NCI-H1105 treated with DMSO at 0.1 percent for 48 hours (cell line): ENCODE measurements around the gene PDCD5.
"Not testable (repeated sequence)": the region's sequence is repeated elsewhere in the genome, so short reads cannot be mapped to it uniquely, and the experiment has no call there.

ENCODE experiments used
- DNase-seq: peaks from one replicate; lab custom pipeline; 2025; lab: John Stamatoyannopoulos, UW

PDCD5 gene, protein sequence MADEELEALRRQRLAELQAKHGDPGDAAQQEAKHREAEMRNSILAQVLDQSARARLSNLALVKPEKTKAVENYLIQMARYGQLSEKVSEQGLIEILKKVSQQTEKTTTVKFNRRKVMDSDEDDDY

DNA sequence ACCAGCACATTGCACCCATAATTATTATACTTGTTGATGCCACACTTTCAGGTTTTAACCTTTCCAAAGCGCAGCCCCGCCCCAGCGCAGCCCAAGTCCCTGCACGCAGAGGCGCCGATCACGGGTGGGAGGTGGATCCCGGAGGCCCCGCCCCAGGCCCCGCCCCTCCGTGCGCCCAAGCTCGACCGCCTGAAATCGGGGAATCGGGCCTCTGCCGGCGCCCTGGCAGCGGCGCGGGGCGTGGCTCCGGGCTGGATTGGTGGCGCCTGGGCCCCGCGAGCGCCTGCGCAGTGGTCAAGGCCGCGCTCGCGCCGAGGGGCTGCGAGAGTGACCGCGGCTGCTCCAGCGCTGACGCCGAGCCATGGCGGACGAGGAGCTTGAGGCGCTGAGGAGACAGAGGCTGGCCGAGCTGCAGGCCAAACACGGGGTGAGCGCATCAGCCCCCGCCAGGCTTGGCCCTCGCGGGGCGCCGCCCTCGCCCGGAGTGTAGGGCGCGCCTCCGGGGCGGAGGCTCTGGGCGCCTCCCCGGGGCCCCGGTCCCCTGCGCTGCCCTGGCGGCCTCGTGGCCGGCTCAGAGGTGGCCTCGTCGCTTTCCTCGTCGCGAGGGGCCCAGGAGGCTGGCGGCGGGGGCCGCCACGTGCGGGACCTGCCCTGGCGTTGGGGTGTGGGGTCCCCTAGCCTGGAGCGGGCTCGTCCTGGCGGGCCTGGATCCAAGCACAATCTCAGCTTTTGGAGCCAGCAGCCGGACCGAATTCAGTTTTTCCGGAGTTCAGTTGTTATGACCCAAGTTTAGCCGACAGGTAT, at the start of gene PDCD5:
Gene PDCD5 (plus strand): TSS at position 290 of the 804 bp plus-strand sequence. CDS start 72 bp downstream, at position 362.
- DNase-seq, result peak; percentile 94

DNA sequence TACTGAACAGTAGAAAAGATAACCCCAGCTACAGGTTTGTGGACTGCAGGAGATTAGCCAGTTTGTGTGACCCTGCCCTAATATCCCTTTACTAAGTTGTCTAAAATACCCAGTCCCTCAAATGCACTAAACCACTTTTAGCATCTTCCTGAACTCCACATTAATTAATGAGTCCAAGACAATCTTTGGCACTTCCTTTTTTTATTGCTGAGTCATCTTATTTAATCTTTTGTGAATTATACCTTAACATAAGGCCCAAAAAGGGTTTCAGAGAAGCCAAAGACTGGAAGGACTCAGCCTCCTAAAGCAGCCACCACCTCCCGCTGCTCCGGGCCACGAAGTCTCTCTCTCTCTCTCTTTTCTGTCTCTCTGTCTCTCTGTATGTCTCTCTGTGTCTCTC, 48.8 kb upstream of the PDCD5 start:
- DNase-seq, result no peak

- DNase-seq, result no peak
Measured at GRCh38 chr19:32537580-32537979, 43.4 kb upstream of the PDCD5 start.

DNA sequence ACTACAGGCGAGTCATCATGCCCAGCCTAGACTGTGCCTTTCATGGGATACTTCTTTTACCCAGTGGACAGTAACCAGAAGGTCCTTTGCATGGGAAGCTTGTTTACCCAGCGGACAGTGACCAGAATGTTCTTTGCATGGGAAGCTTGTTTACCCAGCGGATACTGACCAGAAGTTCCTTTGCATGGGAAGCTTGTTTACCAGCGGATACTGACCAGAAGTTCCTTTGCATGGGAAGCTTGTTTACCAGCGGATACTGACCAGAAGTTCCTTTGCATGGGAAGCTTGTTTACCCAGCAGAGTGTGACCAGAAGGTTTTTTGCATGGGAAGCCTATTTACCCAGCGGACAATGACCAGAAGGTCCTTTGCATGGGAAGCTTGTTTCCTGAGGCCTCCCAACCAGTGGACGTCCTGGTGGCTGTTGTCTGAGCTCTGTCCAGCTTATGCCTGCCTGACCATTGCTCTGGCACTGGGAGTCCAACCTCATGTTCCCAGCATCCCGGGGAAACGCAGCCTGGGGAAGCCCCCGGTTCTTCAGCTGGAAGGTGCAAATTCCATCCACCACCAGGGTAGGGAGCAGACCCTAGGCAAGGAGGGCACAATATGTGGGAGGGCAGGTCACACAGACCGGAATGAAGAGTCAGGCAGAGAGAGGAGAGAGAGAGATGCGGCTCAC, 41.6 kb upstream of the PDCD5 start:
- DNase-seq, result no peak

DNA sequence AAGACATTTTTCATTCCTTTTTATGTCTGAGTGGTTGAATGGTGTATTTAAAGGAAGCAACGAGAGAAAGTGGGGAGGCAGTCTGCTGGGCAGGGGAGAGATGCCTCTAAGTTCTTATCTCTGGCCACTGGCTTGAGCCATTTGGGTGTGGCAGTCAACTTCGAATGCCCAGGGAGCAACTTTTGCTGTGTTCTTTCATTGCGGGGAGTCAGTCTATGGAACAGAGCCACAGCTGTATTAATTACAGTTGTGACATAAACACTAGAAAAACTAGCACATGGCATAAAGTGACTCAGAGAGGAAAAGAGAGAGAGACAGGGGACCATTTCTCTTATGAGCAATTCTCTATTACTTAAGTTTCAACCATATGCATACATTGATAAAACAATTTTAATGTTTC, 40.4 kb upstream of the PDCD5 start:
- no peak for DNase-seq

DNA sequence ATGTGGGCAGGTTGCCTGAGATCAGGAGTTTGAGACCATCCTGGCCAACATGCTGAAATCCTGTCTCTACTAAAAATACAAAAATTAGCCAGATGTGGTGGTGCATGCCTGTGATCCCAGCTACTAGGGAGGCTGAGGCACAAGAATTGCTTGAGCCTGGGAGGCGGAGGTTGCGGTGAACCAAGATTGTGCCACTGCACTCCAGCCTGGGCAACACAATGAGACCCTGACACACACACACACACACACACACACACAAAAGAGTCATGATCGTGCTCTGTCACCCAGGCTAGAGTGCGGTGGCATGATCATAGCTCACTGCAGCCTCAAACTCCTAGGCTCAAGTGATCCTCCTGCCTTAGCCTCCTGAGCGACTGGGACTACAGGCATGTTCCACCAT, 39.6 kb upstream of the PDCD5 start:
- not testable (repeated sequence) for DNase-seq

DNA sequence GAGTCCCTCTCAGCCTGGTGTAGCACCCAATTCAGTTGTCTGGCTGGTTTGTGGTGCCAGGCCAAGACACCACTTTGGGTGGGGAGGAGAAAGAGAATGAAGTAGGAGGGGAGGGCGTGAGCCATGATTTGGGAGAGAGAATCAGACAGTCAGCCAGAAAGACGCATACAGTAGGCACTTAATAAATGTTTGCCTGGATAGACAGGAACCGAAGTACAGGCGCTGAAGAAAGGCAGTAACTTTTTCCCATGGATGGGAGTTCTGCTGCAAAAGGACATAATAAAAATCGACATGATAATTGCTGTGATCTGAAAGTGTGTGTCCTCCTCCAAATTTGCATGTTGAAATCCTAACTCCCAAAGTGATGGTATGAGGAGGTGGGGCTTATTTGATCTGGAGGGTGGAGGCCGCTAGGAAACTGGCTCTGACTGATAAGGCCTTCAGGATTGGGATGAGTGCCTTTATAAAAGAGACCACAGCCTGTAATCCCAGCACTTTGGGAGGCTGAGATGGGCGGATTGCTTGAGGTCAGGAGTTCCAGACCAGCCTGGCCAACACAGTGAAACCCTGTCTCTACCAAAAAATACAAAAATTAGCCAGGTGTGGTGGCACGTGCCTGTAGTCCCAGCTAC, 38.4 kb upstream of the PDCD5 start:
- DNase-seq, result no peak

DNA sequence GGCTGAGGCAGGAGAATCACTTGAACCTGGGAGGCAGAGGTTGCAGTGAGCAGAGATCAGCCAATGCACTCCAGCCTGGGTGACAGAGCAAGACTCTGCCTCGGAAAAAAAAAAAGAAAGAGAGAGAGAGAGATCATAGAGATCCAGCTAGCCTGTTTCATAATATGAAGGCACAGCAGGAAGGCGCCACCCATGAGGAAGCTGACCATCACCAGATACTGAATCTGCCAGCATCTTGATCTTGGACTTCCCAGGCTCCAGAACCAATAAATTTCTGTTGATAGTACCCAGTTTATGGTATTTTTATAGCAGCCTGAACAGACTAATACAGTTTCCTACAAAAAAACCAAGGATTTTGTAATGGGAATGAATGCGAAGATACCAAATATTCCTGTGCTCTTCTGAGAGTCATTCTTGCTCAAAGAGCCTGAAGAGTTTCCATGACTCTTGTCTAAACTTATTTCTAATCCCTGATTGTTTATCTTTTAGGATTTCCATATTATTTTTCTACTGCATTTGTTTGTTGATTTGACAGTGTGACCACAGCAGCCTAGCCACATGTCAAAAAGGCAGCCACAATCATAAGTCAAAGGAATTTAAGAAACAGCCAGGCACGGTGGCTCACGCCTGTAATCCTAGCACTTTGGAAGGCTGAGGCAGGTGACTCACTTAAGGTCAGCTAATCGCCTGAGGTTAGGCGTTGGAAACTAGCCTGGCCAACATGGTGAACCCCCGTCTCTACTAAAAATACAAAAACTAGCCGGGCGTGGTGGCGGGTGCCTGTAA, 37.7 kb upstream of the PDCD5 start:
- DNase-seq, result no peak

DNA sequence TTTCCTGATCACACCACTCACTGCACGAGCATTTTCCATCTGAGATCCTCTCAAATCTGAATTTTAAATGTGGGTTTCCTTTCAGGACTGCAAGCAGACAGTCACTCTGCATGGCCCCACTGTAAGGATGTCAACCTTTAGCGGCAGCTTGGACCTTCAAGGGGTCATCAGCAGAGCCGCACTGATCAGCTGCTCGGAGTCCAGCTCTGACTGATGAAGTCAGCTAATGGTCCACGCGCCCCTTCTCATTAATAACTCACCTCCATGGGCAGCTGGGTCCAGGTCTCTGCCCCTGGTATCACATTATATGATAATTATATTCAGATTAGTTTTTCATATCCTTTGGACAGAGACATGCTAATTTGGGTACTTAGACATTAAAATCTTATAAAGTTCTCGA, 36.1 kb upstream of the PDCD5 start:
- no peak for DNase-seq

GRCh38 chr19:32550666-32551065, 30.3 kb upstream of the PDCD5 start:
- DNase-seq, result no peak

DNA sequence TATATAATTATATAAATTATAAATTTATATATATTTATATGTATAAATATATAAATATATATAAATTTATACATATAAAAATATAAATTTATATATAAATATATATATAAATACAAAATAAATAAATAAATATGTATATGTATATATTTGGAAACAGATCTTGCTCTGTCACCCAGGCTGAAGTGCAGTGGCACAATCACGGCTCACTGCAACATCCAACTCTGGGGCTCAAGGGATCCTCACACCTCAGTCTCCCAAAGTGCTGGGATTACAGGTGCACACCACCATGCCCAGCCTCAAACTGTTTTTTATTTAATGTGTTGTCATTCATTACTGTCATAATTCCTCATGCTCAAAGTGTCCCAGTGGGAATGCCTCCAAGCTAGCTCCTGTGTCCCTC, 25.2 kb upstream of the PDCD5 start:
- no peak for DNase-seq

- DNase-seq, result no peak
Measured at GRCh38 chr19:32558607-32559228, 22.3 kb upstream of the PDCD5 start.

- no peak for DNase-seq
Measured at GRCh38 chr19:32563761-32564160, 17.2 kb upstream of the PDCD5 start.

DNA sequence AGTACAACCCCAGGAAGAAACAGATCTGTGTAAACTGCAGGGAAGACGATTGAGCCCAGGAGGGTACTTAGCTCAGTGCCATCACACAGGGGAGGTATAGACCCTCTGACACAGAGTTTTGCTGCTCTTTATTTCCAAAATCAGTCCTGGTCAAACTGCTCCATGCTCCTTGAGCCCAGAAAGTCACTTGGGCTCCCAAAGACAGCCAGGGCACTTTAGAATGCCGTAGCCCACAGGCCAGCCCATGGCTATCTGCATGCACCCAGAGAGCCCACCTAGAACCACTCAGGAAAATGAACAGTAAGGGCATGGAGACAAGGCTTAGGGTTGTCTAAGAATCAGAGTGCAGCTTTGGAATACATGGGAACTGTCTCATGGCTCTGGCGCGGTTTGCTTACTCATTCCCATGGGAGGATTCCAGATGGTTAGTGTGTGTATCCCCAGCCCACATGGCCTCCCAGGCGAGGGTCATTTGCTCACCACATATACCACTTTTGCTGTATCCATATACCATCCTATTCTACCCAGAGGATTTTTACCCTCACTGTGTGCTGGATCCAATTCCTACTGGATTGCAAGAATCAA, 14.7 kb upstream of the PDCD5 start:
- no peak for DNase-seq

DNA sequence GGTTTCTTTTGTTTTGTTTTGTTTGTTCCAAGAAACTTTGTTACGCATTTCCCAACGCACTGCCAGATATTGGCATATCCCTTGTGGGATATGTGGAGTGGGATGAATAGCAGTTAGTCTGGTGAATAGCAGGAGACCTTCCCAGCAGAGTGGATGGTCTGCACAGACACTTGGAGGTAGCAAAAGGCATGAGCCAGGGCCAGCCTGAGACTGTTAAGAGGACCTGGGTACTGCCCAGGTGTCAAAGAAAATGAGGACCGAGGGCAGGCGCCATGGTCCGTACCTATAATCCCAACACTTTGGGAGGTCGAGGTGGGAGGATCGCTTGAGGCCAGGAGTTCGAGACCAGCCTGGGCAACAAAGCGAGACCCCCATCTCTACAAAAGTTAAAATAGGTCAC, 13.5 kb upstream of the PDCD5 start:
- DNase-seq, result no peak

DNA sequence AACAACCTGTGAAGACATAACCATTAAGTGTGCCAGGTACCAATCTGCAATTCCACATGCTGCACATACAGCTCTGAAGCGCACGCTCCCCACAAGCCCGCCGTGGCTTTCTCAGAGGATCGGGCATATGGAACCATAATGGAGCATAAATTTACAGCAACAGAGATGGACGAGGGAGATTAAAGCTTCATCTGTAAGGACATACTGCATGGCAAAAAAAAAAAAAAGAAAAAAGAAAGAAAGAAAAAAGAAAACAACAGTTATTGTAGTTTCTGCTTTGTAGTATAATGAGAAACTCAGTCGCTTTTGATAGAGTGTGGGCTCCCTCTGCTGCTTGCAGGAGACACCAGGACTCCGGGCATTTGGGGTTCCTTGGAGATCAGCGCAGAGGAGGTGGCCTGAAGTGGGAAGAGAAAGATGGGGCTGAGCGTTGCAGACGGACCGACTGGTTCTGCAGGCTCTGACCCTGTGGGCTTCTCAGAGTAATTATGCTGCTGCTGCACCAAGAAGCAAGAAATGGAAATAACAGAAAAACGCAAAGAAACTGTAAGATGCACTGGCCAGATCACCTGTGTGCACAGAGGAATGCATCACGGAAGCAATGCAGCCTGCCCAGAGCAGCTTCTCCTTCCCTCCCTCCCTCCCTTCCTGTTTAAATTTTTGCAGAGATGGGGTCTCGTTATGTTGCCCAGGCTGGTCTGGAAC, 10.8 kb upstream of the PDCD5 start:
- peak; percentile 46 for DNase-seq

- DNase-seq, result not testable (repeated sequence)
Measured at GRCh38 chr19:32571471-32572075, 9.4 kb upstream of the PDCD5 start.

- not testable (repeated sequence) for DNase-seq
Measured at GRCh38 chr19:32572700-32573491, 8.1 kb upstream of the PDCD5 start.

GRCh38 chr19:32573492-32573794, 7.5 kb upstream of the PDCD5 start:
- no peak for DNase-seq
